ENCODE data around the gene GPC6.
"Not testable (repeated sequence)": the region's sequence is repeated elsewhere in the genome, so short reads cannot be mapped to it uniquely, and the experiment has no call there.

GPC6 gene

DNA sequence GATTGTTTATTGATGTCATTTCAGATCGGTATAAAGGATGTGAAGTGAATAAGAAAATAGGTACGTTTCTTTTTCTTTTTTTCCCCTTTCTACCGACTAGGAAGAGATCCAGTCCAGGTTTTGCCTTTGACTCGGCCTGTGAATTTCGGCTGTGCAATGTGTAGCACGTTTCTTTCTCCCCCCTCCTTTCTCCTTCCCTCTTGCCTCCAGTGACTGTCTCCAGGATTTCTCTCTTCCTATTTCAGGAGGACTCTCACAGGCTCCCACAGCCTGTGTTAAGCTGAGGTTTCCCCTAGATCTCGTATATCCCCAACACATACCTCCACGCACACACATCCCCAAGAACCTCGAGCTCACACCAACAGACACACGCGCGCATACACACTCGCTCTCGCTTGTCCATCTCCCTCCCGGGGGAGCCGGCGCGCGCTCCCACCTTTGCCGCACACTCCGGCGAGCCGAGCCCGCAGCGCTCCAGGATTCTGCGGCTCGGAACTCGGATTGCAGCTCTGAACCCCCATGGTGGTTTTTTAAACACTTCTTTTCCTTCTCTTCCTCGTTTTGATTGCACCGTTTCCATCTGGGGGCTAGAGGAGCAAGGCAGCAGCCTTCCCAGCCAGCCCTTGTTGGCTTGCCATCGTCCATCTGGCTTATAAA lies at the start of gene GPC6:
TSS of gene GPC6 (plus strand) at position 185 of the 657 bp plus-strand sequence.
- DNase-seq: peak; percentile 97

DNA sequence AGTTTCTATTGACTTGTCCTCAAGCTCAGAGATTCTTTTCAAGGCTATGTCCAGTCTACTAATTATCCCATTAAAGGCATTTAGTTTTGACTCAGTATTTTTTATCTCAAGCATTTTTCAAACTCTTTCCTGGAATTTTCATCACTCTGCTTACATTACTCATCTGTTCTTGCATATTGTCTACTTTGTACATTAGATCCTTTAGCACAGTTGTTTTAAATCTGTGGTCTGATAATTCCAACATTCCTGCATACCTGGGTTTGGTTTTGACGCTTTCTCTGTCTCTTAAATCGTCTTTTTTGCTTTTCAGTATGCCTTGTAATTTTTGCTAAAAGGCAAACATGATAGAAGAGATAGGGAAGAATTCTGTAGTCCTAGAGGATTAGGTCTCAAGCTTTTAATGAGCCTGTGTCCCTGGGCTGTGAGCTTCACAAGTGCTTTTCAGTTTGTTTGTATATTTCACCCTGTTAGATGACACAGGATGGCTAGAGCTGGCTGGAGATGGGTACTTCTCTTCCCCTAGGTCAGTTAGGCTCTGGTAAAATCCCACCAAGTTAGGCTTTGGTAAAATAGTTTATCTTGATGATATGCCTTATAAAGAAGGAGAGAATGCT lies 46.1 kb upstream of the GPC6 start:
- DNase-seq: no peak

DNA sequence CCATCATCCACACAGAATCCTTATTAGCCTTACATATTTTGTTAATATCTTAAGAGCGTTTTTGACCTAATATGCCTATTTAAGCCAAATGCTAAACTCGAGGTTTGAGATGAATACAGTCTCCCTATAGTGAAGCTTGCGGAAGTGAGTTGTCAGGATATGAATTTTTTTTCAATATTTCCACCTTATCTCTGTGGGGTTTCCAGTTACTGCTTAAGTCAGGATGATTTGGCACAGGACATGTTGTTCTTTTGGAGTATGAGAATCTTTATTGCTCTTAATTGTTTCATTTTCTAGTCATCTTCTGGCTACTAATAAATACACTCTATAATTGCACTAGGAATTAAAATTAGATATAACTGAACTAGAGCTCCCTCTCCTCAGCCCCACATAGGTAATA lies 44.2 kb upstream of the GPC6 start:
- DNase-seq: no peak

DNA sequence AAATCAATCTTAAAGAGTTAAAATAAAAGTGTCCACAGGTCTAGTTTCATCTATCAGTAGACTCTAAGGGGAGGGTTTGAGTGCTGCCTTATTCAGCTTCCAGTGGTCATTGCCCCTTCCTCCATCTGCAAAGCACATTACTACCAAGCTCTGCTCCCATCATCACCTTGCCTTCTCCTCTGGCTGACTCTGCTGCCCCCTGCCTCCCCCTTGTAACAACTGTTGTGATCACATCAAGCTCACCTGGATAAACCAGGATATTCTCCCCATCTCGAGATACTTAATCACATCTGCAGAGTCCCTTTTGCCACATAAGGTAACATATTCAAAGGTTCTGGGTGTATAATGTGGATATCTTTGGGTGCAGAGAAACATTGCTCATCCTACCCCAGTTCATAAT lies 43.3 kb upstream of the GPC6 start:
- DNase-seq: no peak

DNA sequence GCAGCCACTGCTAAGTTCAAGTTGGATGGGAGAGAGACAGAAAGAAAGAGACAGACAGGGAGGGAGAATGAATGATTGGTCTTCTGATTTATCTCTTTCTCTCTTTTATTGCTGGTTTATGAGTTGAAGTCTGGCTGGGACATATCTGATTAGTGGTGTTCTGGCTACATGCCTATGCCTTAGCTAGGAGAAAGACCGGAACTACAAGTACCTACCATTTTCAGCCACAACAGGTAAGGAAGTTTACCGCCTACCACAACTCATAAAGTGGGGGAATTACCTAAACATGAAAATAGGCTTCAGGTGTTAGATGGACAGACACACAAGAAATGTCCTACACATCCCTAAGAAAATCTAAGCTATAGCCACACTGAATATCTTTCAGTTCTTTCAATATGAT lies 36.6 kb upstream of the GPC6 start:
- no peak for DNase-seq

DNA sequence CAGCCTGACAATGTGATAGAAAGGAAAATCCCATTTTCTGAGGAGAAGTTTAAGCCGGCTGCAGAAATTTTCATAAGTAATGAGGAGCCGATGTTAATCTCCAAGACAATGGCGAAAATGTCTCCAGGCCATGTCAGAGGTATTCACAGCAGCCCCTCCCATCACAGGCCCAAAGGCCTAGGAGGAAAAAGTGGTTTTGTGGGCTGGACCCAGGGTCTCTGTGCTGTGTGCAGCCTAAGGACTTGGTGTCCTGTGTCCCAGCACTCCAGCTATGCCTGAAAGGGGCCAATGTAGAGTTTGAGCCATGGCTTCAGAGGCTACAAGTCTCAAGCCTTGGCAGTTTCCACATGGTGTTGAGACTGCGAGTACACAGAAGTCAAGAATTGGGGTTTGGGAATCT lies 32.9 kb upstream of the GPC6 start:
- DNase-seq: no peak

DNA sequence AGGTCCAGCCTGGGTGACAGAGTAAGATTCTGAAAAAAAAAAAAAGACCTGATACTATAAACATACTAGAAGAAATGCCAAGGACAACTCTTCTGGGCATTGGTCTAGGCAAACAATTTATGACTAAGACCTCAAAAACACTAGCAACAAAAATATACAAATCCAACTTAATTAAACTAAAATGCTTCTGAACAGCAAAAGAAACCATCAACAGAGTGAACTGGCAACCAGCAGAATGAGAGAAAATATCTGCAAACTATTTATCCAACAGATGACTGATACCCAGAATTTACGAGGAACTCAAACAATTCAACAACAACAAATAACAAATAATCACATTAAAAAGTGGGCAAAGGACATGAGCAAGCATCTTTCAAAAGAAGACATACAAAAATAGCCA lies 26.8 kb upstream of the GPC6 start:
- DNase-seq: no peak

DNA sequence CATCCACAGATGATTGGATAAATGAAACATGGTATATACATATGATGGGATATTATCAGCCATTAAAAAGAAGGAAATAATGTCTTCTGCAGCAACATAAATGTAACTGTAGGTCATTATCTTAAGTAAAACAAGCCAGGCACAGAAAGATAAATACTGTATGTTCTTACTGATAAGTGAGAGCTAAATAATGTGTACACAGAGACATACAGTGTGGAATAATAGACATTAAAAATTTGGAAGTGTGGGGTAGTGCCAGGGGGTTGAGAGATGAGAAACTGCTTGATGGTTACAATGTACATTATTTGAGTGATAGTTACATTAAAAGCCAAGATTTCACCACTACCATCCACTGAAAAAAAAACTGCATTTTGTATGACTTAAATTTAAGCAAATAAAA lies 26.0 kb upstream of the GPC6 start:
- DNase-seq: no peak

DNA sequence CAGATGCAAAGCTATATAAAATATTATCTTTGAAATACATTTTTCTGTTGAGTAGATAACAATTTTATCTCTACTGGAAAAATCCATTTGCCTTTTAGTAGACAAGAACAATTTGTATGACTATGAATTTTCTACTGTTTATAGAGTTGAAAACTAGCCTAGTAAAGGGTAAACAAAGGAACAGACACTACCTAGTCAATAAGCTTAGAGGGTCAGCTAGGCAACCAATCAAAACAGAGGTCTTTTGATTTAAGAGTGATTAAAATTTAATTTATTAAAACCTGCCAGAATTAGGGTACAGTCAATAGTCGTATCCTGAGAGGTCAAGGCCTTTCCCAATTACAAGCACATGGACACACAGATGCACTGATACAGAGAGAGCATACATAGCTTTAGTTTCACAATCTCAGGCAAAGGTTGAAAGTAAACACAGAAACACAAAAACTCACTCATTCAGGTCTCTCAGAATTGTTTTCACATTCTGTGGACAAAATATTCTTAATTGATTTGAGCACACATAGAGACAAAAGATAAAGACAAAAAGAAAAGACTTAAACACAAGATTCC lies 24.5 kb upstream of the GPC6 start:
- DNase-seq: no peak

DNA sequence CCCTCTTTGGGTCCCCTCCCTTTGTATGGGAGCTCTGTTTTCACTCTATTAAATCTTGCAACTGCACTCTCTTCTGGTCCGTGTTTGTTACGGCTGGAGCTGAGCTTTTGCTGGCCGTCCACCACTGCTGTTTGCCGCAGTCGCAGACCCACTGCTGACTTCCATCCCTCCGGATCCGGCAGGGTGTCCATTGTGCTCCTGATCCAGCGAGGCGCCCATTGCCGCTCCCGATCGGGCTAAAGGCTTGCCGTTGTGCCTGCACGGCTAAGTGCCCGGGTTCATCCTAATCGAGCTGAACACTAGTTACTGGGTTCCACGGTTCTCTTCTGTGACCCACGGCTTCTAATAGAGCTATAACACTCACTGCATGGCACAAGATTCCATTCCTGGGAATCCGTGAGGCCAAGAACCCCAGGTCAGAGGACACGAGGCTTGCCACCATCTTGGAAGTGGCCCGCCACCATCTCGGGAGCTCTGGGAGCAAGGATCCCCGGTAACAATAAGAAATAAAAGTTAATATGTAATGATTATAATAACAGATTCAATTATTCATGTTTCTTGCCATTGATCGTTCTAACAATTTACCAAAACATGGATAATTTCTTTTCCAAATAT lies 19.7 kb upstream of the GPC6 start:
- DNase-seq: not testable (repeated sequence)

DNA sequence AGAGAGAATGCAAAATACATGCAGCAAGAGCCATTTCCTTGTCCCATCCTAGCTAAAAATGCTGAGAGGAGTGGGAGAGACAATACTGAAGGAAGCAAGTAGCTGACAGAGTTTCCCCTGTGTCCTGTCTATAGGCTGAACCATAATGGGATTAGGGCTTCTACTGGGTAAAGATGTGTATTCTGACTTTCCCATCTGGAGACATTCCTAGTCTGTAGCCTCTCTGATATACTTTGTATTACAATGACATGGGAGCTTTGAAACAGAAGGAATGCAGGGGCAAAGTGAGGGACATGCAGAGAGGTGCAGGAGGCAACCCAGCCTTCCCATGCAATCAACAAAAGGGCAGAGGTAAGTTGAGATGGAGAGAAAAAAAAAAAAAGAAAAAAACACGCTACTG lies 10.5 kb upstream of the GPC6 start:
- DNase-seq: no peak

DNA sequence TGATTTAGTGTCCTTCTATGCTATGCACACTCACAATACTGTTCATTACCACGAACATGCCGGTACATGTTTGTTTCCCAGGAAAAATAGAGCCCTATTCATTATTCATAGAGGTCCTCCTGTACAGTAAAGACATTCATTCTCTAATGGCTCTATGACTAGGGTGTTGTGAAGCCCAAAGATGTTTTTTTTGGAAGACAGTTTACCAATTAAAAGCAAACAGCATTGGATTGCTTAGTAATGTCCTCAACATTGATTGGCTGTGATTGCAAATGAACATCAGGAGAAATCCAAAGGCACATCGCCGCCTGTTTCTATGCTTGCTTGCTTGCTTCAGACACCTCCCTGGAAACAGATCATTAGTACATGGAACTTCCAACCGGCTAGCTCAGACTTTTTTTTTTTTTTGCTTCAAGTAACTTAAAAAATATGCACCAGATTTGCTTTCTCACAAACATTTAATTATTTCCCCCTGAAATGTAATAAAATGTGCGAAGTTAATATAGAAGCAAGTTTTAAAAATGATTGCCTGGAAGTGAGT lies 8.8 kb upstream of the GPC6 start:
- peak; percentile 14 for DNase-seq

DNA sequence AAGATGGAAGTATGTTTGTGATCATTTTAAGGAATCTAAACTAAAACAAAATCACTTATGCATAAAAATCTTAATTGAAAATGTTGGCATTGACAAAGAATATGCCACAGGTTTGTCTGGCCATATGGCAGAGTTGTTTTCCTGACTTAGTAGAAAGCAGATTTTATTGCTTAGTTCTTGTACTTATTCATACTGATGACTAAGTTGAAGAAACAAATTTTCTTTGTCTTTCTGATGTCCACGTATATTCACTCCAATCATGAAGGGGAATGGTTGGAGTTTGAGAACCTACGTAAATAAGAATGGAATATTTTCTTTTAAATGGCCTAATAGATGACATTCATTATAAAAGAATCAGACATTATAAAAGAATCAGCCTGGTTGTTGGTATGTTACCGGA lies 8.0 kb upstream of the GPC6 start:
- DNase-seq: no peak

DNA sequence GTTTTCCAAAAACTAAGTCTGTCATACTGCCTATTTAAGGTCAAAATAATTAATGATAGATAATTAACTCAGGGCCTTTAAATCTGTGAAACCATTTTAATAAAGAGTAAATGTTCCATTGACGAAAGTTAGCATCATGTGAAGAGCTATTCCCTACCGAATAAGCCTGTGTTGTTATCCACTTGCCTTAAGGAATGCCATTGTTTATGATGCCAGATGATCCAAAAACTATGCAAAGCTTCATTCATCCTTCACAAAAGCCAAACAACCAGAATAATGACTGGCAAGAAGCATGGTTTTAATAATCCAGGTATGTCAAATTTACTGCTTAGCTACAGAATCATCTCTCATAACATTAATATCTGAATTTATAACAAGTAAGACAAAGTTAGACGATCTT lies 6.5 kb upstream of the GPC6 start:
- DNase-seq: no peak

DNA sequence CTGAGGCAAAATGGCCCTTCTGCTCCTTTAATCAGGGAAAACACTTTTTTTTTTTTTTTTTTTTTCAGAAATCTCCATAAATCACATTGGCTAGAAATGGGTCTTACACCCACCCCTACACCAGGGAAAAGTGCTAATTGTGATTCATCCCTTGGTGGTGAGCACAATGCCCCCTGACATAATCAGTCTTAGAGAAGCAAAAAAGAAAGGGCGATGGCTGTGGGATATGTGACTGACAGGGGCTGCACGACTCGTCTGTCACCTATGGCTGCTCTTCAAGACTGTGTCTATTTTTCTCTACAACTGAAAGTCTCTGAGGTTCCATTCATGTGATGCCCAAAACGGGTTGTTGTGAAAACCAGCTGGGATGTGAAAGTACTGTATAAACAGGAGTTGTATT lies 3.6 kb upstream of the GPC6 start:
- DNase-seq: no peak

DNA sequence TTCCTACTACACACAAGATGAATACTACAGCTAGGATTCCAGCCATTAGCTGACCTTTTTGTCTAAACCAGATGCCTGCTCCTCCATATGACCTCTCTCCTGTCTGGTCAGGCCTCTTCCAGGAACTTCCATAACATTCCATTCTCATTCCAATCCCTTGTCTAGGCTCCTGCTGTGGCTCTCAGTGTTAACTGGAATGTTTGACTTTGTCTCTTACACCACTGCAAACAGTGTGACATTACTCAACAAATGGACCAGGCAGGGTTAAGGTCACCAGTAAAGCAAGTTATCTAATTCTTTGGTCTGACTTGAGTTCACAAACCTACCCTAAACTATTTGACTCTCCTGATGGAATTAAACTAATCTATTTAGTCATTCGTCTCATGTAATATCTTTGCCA lies 2.1 kb upstream of the GPC6 start:
- no peak for DNase-seq

DNA sequence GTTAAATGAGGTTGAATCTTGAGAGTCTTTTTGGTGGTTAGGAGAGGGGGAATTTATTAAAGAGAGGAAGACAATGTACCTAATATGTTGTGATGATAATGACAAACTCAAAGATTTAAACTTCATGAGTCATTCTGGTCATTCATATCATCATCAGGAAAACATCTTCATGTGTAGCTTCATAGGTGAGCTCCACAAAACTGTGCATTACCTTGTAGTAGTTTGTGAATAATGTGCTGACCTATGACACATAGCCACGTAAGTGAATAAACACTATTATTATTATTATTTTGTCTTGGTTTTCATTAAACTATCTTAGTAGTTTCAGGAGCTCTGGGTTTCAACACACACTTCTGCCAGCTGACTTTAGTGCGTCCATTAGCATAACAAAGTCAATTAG lies 997 bp upstream of the GPC6 start:
- DNase-seq: no peak

DNA sequence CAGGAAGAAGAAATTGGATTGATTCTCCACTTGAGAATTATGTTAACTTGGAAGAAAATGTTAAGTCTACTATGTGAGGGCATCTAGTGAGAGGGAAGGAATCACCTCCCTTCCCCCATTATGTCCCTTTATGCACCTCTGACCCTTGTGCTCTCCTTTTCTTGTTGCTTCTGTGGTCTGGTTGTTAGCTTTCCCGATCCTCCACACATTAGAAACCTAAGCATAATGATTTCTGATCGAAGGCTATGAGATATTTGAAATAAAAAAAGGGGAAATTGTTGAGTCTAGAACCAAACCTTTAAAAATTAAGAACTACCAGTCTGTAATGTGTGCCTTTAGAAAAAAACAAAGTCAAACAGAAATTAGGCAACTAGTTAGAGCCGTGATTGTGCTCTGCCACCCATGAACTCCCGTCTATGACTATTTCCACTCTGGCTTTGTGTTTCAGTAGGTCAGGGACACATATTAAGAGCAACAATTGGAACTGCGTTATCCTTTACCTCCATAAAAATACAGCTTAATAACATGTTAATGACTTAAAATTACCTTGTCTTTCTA lies 463 bp upstream of the GPC6 start:
- no peak for DNase-seq

DNA sequence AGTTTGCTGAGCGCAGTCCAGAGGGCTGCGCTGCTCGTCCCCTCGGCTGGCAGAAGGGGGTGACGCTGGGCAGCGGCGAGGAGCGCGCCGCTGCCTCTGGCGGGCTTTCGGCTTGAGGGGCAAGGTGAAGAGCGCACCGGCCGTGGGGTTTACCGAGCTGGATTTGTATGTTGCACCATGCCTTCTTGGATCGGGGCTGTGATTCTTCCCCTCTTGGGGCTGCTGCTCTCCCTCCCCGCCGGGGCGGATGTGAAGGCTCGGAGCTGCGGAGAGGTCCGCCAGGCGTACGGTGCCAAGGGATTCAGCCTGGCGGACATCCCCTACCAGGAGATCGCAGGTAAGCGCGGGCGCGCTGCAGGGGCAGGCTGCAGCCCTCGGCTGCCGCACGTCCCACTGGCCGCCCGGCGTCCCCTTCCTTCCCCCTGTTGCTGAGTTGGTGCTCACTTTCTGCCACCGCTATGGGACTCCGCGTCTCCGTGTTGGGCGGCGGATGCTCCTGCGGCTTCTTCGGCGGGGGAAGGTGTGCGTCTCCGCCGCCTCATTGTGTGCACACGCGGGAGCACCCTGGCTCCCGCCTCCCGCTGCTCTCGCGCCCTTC lies 772 bp downstream of the GPC6 start:
- peak; percentile 88 for DNase-seq

DNA sequence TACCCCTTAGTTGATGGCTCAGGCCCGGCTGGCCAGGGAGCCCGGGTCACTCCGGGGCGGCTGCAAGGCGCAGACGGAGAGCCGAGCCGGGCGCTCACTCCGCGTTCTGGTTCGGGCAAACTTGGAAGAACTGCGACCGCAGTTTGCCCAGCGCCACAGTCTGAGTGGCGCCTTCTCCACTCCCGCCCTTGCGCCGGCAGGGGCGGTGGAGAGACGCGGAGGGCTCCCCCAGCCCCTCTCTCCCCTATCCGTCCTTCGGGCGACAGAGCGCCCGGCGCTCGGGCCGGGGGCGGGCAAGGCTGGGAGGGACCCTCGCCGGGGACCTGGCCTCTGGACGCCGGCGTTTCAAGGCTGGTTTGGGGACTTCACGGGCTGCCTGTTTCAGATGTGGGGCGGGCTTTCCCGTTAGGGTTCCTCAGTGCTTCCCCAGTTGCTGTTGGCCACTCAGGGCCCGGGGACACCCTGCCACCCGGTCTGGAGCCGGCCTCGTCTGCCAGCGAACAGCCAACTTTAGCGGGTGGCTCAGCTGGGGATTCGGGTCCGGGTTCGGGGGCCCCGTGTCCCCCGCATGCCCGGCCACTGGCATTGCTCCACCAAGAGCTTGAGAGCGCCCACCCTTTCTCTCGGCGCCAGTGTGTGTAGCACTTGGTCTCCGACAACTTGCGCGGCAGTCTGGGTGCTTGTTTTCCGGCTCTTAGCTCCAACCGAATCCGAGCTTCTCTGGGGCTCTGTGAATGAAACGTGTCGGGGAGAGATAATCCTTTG lies 1.5 kb downstream of the GPC6 start:
- DNase-seq: peak; percentile 97

DNA sequence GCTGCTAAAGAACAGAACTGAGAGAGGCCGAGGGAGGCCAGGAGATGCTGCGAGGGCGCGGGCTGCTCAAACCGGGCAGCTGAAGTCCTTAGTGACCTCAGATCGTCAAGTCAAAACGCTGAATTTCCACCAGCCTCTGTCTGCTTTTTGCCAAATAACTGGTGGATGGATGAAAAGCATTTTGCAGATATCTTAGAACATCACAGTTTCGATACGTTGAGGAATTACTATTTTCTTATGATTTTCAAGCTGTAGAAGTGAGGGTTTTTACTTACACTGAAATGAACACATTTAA lies 2.0 kb downstream of the GPC6 start:
- no peak for DNase-seq

DNA sequence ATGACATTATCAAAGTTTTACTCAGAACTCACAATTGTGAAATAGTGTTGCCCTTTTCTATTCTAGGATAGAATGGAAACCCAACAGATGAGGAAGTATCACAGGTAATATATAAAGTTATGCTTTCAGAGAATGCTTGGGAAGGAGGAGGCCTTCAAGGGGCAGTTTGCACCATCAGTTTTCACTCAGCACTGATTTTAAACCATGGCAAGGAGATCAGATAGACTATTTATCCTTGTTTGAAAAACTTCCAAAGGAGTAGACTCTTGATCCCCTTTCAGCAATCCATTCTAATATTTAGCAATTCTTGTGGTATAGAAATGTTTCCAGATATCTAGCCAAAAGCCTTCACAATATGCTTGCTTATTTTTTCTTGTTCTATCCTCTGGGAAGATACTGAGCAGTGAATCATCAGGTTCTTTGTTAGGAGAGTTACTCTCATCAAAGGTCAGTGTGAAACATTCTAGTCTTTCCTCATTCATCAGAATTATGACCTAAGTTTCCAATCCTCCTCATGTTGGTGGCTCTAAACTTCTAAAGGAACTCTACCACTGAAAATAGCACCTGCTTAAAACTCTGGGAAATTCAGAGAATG lies 3.8 kb downstream of the GPC6 start:
- peak; percentile 38 for DNase-seq

All from eye (tissue), 1 donor.